Parathyroid adenoma (tissue), 2 donors: ENCODE data around the gene SLC22A16.

ENCODE experiments used
- H2AFZ ChIP-seq: fragments of 300-600 bp; sonication (generic); one replicate; pipeline ENCODE4 v1.7.0; 2017; ENCODE audit warnings: antibody characterized with exemption, mild to moderate bottlenecking
- H3K27ac ChIP-seq: fragments of 300-600 bp; sonication (generic); one replicate; pipeline ENCODE4 v1.7.0; 2017
- H3K27me3 ChIP-seq: fragments of 300-600 bp; sonication (generic); one replicate; pipeline ENCODE4 v1.7.0; 2017; ENCODE audit warnings: low read length; ENCODE audit not compliant: control insufficient read depth, insufficient read depth
- H3K36me3 ChIP-seq: fragments of 300-600 bp; sonication (generic); one replicate; pipeline ENCODE4 v1.7.0; 2017; ENCODE audit warnings: low read length; ENCODE audit not compliant: control insufficient read depth, insufficient read depth
- H3K4me1 ChIP-seq: fragments of 300-600 bp; sonication (generic); one replicate; pipeline ENCODE4 v1.7.0; 2017; ENCODE audit warnings: control low read depth
- H3K4me2 ChIP-seq: fragments of 300-600 bp; sonication (generic); one replicate; pipeline ENCODE4 v1.7.0; 2017; ENCODE audit warnings: low read length
- H3K4me3 ChIP-seq: fragments of 300-600 bp; sonication (generic); one replicate; pipeline ENCODE4 v1.7.0; 2017; ENCODE audit warnings: low read depth, low read length
- H3K79me2 ChIP-seq: fragments of 300-600 bp; sonication (generic); one replicate; pipeline ENCODE4 v1.7.0; 2017; ENCODE audit warnings: control low read depth
- H3K9ac ChIP-seq: fragments of 300-600 bp; sonication (generic); one replicate; pipeline ENCODE4 v1.7.0; 2017; ENCODE audit warnings: mild to moderate bottlenecking
- H3K9me3 ChIP-seq: fragments of 300-600 bp; sonication (generic); one replicate; pipeline ENCODE4 v1.7.0; 2017; ENCODE audit warnings: low read length; ENCODE audit not compliant: control insufficient read depth
- TF ChIP-seq, protein P1 (sequence below): fragments of 300-600 bp; sonication (generic); IDR thresholded peaks from one replicate; pipeline ENCODE4 v1.7.0; 2017; ENCODE audit warnings: antibody characterized with exemption, mild to moderate bottlenecking
- donor health status: primary hyperparathyroidism.

The SLC22A16 gene

DNA sequence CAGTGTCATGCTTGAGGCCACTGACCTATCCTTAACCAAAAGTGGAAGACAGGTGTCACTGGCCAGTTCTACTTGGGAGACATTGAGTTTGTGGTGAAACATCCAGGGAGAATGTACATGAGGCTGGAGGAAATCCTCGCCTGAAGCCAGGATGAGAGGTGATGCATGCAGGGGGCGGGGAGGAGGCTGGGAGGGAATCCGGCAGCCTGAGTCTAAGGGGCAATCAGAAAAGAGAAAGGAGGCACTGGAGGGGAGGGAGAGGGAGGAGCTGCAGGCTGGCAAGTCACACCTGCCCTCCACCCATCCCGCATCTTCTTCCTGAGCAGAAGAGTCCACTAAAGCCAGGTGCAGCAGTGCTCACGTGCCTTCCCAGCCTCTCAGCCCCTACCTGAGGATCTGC lies 46.2 kb downstream of the SLC22A16 start:
- Histone ChIP-seq H3K36me3 (no peaks in the 10 kb centered on the region), H3K9ac (no peak overlapping the region), H3K4me2 (no peak overlapping the region), H3K79me2 (no peaks in the 10 kb centered on the region), H3K9me3 (no peaks in the 10 kb centered on the region), H3K27ac (no peak overlapping the region), H2AFZ (no peak overlapping the region), H3K27me3 (no peaks in the 10 kb centered on the region), H3K4me1 (no peaks in the 10 kb centered on the region), H3K4me3 (no peak overlapping the region)
- TF ChIP-seq, protein P1, sequence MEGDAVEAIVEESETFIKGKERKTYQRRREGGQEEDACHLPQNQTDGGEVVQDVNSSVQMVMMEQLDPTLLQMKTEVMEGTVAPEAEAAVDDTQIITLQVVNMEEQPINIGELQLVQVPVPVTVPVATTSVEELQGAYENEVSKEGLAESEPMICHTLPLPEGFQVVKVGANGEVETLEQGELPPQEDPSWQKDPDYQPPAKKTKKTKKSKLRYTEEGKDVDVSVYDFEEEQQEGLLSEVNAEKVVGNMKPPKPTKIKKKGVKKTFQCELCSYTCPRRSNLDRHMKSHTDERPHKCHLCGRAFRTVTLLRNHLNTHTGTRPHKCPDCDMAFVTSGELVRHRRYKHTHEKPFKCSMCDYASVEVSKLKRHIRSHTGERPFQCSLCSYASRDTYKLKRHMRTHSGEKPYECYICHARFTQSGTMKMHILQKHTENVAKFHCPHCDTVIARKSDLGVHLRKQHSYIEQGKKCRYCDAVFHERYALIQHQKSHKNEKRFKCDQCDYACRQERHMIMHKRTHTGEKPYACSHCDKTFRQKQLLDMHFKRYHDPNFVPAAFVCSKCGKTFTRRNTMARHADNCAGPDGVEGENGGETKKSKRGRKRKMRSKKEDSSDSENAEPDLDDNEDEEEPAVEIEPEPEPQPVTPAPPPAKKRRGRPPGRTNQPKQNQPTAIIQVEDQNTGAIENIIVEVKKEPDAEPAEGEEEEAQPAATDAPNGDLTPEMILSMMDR, result no peak

DNA sequence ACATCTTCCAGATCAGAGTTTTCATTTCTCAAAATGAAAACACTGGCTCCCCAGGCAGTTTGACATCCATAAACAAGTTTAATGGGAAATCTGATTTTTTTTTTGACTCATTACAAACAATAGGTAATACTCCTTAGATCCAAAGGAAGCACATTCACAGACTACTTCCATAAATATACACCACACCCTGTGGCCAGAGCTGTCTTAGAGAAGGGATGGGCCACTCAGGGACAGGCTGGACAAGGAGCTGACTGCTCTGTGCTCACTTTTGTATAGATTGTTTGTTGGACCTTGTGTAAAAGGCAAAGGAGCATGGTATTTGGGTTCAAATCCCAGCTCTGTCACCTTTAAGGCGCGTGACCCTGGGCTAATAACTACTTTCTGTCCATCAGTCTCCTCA lies 48.3 kb downstream of the SLC22A16 start:
- no peak overlapping the region for H2AFZ ChIP-seq
- no peak overlapping the region for H3K9ac ChIP-seq
- H3K36me3 ChIP-seq, result no peaks in the 10 kb centered on the region
- no peaks in the 10 kb centered on the region for H3K4me1 ChIP-seq
- TF ChIP-seq, protein P1, result no peak
- no peaks in the 10 kb centered on the region for H3K79me2 ChIP-seq
- no peak overlapping the region for H3K4me2 ChIP-seq
- no peak overlapping the region for H3K27ac ChIP-seq
- no peak overlapping the region for H3K4me3 ChIP-seq
- no peaks in the 10 kb centered on the region for H3K9me3 ChIP-seq
- H3K27me3 ChIP-seq, result no peaks in the 10 kb centered on the region

DNA sequence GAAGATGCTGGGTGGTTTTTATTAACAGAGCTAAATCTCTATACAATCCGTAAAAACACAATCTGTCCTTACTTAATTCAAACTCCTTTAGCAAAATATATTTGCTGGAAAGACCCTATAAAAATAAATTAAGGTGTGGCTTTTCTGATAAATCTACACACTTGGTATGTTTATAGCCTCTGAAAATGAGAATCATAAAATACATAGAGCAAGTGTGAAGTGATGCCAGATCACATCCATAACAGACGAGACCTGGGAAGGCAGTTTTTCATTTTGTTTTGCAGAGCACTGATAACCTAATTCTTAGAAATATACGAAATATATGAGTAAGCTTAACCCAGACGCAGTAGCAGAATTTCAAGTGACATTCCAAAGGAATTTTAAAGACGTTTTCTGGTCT lies 50.6 kb downstream of the SLC22A16 start:
- Histone ChIP-seq H3K4me3 (no peak overlapping the region), H3K9me3 (no peaks in the 10 kb centered on the region), H3K9ac (no peak overlapping the region), H3K79me2 (no peaks in the 10 kb centered on the region), H3K4me2 (no peak overlapping the region), H3K27ac (no peak overlapping the region), H3K27me3 (no peaks in the 10 kb centered on the region), H3K36me3 (no peaks in the 10 kb centered on the region), H2AFZ (no peak overlapping the region), H3K4me1 (no peaks in the 10 kb centered on the region)
- TF ChIP-seq, protein P1, result no peak

DNA sequence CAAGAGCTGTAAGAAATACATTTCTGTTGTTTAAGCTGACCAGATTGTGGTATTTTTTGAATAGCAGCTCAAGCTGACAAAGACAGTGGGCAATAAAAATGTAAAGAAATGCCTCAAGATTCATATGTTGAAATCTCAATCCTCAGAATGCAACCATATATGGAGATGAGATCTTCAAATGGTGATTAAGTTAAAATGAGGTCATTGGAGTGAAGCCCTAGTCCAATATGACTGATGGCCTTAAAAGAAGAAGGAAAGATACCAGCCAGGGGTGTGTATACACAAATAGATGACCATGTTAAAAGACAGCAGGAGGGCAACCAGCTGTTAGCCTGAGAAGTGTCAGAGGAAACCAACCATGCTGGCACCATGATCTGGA lies 54.0 kb downstream of the SLC22A16 start:
- TF ChIP-seq, protein P1, result no peak
- no peak overlapping the region for H3K9ac ChIP-seq

DNA sequence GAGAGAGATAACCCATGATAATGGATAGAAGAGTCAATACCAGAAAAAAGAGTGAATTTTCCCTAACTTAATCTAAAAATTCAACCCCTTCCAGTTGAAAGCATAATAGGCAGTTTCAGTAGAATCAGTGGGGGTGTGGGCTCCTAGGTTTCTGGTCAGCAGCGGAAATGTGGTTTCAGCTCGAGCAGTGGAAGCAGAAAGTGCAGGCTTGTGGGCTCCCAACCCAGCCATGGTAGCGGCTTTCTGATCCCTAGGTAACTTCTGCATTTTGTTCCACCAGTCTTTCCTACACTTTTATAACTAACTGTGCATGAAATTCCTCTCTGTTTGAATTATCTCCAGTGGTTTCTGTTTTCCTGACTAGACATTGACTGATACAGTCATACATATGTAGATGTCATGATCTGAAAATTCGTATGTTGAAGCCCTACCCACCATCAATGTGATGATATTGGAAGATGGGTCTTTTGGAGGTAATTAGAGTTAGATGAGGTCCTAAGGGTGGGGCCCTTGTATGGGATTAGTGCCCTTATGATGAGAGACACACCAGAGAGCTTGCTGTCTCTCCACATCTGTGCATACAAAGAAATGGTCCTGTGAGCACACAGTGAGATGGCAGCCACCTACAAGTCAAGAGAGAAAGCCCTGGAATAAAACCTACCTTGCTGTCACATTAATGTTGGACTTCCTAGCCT lies 54.5 kb downstream of the SLC22A16 start:
- TF ChIP-seq, protein P1, result no peak
- H3K4me3 ChIP-seq, result no peak overlapping the region
- H3K9me3 ChIP-seq, result no peaks in the 10 kb centered on the region
- no peaks in the 10 kb centered on the region for H3K79me2 ChIP-seq
- H3K4me2 ChIP-seq, result no peak overlapping the region
- H3K27ac ChIP-seq, result no peak overlapping the region
- no peak overlapping the region for H2AFZ ChIP-seq
- peaks cover 4% of the 10 kb centered on the region for H3K4me1 ChIP-seq
- H3K36me3 ChIP-seq, result no peaks in the 10 kb centered on the region
- H3K27me3 ChIP-seq, result no peaks in the 10 kb centered on the region
- H3K9ac ChIP-seq, result no peak overlapping the region

More for the DNA sequence above, 54.0 kb downstream of the SLC22A16 start:
- H3K27ac ChIP-seq, result no peak overlapping the region
- H3K9me3 ChIP-seq, result no peaks in the 10 kb centered on the region
- H2AFZ ChIP-seq, result no peak overlapping the region
- no peak overlapping the region for H3K4me3 ChIP-seq
- H3K36me3 ChIP-seq, result no peaks in the 10 kb centered on the region
- H3K4me1 ChIP-seq, result peaks cover 4% of the 10 kb centered on the region
- no peaks in the 10 kb centered on the region for H3K79me2 ChIP-seq
- no peaks in the 10 kb centered on the region for H3K27me3 ChIP-seq
- H3K4me2 ChIP-seq, result no peak overlapping the region
